GM12878 (cell line): ENCODE measurements around the gene AOPEP. TPM values are rescaled to one million over a fixed set of nuclear protein-coding genes. Genes with fewer than 3 reads are reported as not detected.

Experiments
- ATAC-seq: fragments of 200-7000 bp; cut with Tn5 transposase; 3 replicates; pipeline ENCODE4 v1.9.1; 2020; ENCODE audit warnings: mild to moderate bottlenecking, moderate library complexity
- BruUV-seq: library from RNA; stranded (reverse); fragments of 400-500 nt; replicated peaks from 2 replicates; lab custom pipeline; 2021; lab: Mats Ljungman, UMichigan
- CTCF ChIA-PET: fragments of 300-600 bp; sonication (Branson Sonifier 250); formaldehyde crosslinking; extraction: SDS; loops from one replicate; lab custom pipeline; 2021; ENCODE audit warnings: inconsistent platforms; lab: Yijun Ruan, JAX
- POLR2A ChIA-PET: fragments of 350-600 bp; formaldehyde crosslinking; extraction: SDS; loops from one replicate; lab custom pipeline; 2021; ENCODE audit warnings: inconsistent platforms; lab: Charles Lee
- RAD21 ChIA-PET: fragments of 300-600 bp; sonication (Branson Sonifier 250); formaldehyde crosslinking; loops from one replicate; lab custom pipeline; 2023; ENCODE audit warnings: antibody characterized with exemption; ENCODE audit not compliant: unreplicated experiment; lab: Charles Lee
- SMC1A ChIA-PET: fragments of 300-600 bp; sonication (Branson Sonifier 250); formaldehyde crosslinking; loops from one replicate; lab custom pipeline; 2023; ENCODE audit not compliant: unreplicated experiment, uncharacterized antibody; lab: Charles Lee
- DNase-seq: peaks from one replicate; pipeline ENCODE4 v3.0.0-alpha.2; 2011; ENCODE audit warnings: low read depth, low spot score
- FAIRE-seq: peaks from 3 replicates; lab custom pipeline; 2011; peaks lifted over from hg19 to GRCh38; lab: Jason Lieb, UNC
- H2AFZ ChIP-seq: 2 replicates; pipeline ENCODE4 v1.6.0; 2011; ENCODE audit warnings: low read depth, low read length, control low read depth; ENCODE audit not compliant: control insufficient read depth
- H3K27ac ChIP-seq: 2 replicates; pipeline ENCODE4 v1.5.1; 2011; ENCODE audit warnings: control low read depth; ENCODE audit not compliant: control insufficient read depth, insufficient read depth
- H3K27me3 ChIP-seq, 2 experiments: replicated peaks in 1 of 2; 2 replicates each; pipeline versions ENCODE4 v1.6.0 to v1.6.1; 2011; ENCODE audit warnings: low read length in 1 of 2; ENCODE audit not compliant: control insufficient read depth in 2 of 2, insufficient read depth in 2 of 2
- H3K36me3 ChIP-seq, 2 experiments: 2 replicates each; pipeline ENCODE4 v1.5.1; 2011; ENCODE audit warnings: low read length in 1 of 2; ENCODE audit not compliant: control insufficient read depth in 2 of 2, insufficient read depth in 2 of 2
- H3K4me1 ChIP-seq: 2 replicates; pipeline ENCODE4 v1.6.1; 2011; ENCODE audit warnings: mild to moderate bottlenecking, low read length, moderate library complexity, mixed read lengths; ENCODE audit not compliant: control insufficient read depth, insufficient read depth
- H3K4me2 ChIP-seq: 2 replicates; pipeline ENCODE4 v1.6.0; 2011; ENCODE audit warnings: control low read depth; ENCODE audit not compliant: control insufficient read depth, insufficient read depth
- H3K4me3 ChIP-seq: fragments of 200-600 bp; sonication (generic); 2 replicates; pipeline ENCODE4 v1.5.1; 2016
- H3K79me2 ChIP-seq: 2 replicates; pipeline ENCODE4 v1.6.0; 2011; ENCODE audit warnings: low read length; ENCODE audit not compliant: control insufficient read depth, insufficient read depth
- H3K9ac ChIP-seq: 2 replicates; pipeline ENCODE4 v1.8.0; 2011; ENCODE audit warnings: low read length, control low read depth, mixed read lengths; ENCODE audit not compliant: control insufficient read depth, insufficient read depth
- H3K9me3 ChIP-seq: replicated peaks from 3 replicates; pipeline ENCODE4 v1.5.1; 2011; ENCODE audit warnings: mild to moderate bottlenecking, low read length; ENCODE audit not compliant: control insufficient read depth, insufficient read depth
- H4K20me1 ChIP-seq: 2 replicates; pipeline ENCODE4 v1.6.0; 2011; ENCODE audit not compliant: control insufficient read depth, insufficient read depth
- ELK1 ChIP-seq: IDR thresholded peaks from 2 replicates; pipeline ENCODE4 v1.6.1; 2012; ENCODE audit warnings: low read depth, low read length, improper control_type of control experiment
- NKRF ChIP-seq: fragments of 450-650 bp; conservative IDR thresholded peaks from 2 replicates; pipeline ENCODE4 v1.6.1; 2017; ENCODE audit warnings: mild to moderate bottlenecking, moderate library complexity
- PML ChIP-seq: IDR thresholded peaks from 2 replicates; pipeline ENCODE4 v1.6.1; 2012; ENCODE audit warnings: low read length, inconsistent platforms
- SREBF2 ChIP-seq: IDR thresholded peaks from 2 replicates; pipeline ENCODE4 v1.6.1; 2012; ENCODE audit warnings: mild to moderate bottlenecking, low read length
- YY1 ChIP-seq: IDR thresholded peaks from 2 replicates; pipeline ENCODE4 v1.6.1; 2011; ENCODE audit warnings: low read depth, mild to moderate bottlenecking, low read length
- WGBS: methylation state at CpG from one replicate; pipeline ENCODE4 v1.1.6; 2016; ENCODE audit warnings: low lambda C conversion rate; ENCODE audit not compliant: insufficient replicate concordance, insufficient coverage; ENCODE audit errors: missing lambda C conversion rate; 5-methylcytosine and 5-hydroxymethylcytosine counted together
- in situ Hi-C: fragments of 300-500 bp; cut with MboI; formaldehyde crosslinking; loops from 9 replicates; pipeline ENCODE4 v1.14.3; 2018; ENCODE audit warnings: mixed read lengths
- intact Hi-C: fragments of 100-400 bp; cut with micrococcal nuclease; formaldehyde crosslinking; loops from one replicate; pipeline ENCODE4 v1.14.2; 2022; ENCODE audit not compliant: unreplicated experiment
- polyA plus RNA-seq, 11 experiments: library from polyadenylated mRNA; depleted of rRNA in 4 of 11; unstranded in 6 of 11; stranded (reverse) in 5 of 11; fragments of >200 nt; fragmentation: Nextera tagmentation in 4 of 11; fragmentation: Illumina TruSeq in 1 of 11; extraction: Ambion mirVana in 4 of 11; extraction: Trizol in 1 of 11; gene quantifications; 1 replicate in 1 of 11; 2 replicates in 10 of 11; pipeline versions ENCODE4 v1.2.1 to v1.2.3, GENCODE V29; 2011 to 2016; ENCODE audit warnings: inconsistent platforms in 2 of 11, missing spikeins in 2 of 11, low read depth in 1 of 11
- total RNA-seq, 4 experiments: library from RNA; depleted of rRNA in 3 of 4; stranded (reverse); fragments of >200 nt in 3 of 4; fragmentation: Illumina TruSeq in 1 of 4; extraction: Trizol in 1 of 4; gene quantifications; 2 replicates each; pipeline versions ENCODE4 v1.2.1 to v1.2.3, GENCODE V29; 2013 to 2021

The AOPEP gene
- total and polyA plus RNA-seq, 10 of the 15 experiments (the other 5 are each of a cell fraction or from before 2014, with no cell fraction given) = 2.3 to 16.9 (median 10.1) TPM

- FAIRE-seq (no peak), DNase-seq (no peak), ATAC-seq (no peak)
- WGBS = 97% methylated on average over 3 of the region's 3 CpGs
- no peaks in the 10 kb centered on the region for H3K9me3 ChIP-seq
- SMC1A ChIA-PET = interaction anchor here (1.4 kb wide), 1 partner anchor 154 kb away, joined by 4 read pairs; no protein-coding TSS in a partner anchor
- H3K79me2 ChIP-seq = peaks cover 12% of the 10 kb centered on the region
- in situ Hi-C loops (no loop called here), intact Hi-C loops (no loop called here)
- peaks cover 3% of the 10 kb centered on the region; the same call in 1 of the 2 replicates for H3K4me1 ChIP-seq
- no peaks in the 10 kb centered on the region for H3K27me3 ChIP-seq
- TF ChIP-seq PML (no peak), ELK1 (no peak), NKRF (no peak), YY1 (no peak), SREBF2 (no peak)
- H3K4me2 ChIP-seq = no peak overlapping the region
- H3K4me3 ChIP-seq = no peak overlapping the region
- POLR2A ChIA-PET = no interaction called here
- no peak overlapping the region for H3K27ac ChIP-seq
- CTCF ChIA-PET = interaction anchor here (0.9 to 1.0 kb wide), 2 partner anchors 9 to 58 kb away, joined by 3 read pairs; no protein-coding TSS in a partner anchor
- BruUV-seq = no TSS peak
- peak overlapping the region; percentile 61 for H2AFZ ChIP-seq
- no peaks in the 10 kb centered on the region for H3K36me3 ChIP-seq
- H3K9ac ChIP-seq = no peak overlapping the region
- no peaks in the 10 kb centered on the region for H4K20me1 ChIP-seq
- RAD21 ChIA-PET = interaction anchor here (2.5 kb wide), 1 partner anchor 44 kb away, joined by 10 read pairs; no protein-coding TSS in a partner anchor
Observed at GRCh38 chr9:94725293-94725692, 1.2 kb upstream of the AOPEP start.
